GM19351 (cell line): ENCODE results near the gene CFP.
"Not testable (repeated sequence)": the region's sequence is repeated elsewhere in the genome, so short reads cannot be mapped to it uniquely, and the experiment has no call there.

ENCODE experiments used
- ATAC-seq: cut with Tn5 transposase; IDR thresholded peaks from one replicate; pipeline ENCODE4 v1.9.1; 2021; ENCODE audit warnings: mild to moderate bottlenecking, moderate library complexity; ENCODE audit not compliant: unreplicated experiment

Gene CFP

DNA sequence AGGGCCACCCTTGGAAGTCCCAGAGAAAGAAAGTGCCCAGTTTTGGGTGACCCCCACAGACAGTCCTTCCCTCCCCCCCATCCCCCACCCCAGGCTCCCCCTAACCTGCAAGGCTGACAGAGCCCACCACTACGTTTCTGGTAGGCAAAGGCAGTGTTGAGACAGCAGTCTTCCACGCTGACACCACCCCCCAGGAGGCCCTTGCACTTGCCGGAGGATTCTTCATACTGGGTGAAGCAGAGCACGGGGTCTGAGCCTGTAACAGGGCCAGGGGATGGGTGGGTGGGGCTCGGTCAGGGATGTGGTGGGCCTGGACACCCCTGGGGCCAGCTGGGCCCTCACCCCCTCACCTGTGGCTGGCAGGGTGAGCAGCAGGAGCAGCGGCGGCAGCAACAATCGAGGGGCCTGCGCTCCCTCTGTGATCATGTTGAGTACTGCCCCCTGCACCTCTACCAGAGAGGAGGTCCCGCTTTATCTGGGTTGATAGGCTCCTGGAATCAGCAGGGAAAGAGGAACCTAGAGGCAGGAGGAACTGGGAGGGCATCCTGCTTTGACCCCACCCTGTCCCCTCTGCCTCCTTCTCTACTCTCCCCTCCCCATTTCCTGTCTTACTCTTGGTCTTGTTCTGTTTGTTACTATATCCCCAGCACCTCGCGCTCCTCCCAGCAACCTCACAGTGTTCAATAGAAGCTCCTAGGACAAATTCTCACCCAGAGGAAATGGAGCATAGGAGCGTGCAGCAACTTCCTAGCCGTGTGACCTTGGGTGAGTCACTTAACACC is at the start of gene CFP:
CFP (minus strand) TSS at position 512 of the 782 bp plus-strand sequence; CDS start at position 426, 86 bp downstream.
- no peak for ATAC-seq

DNA sequence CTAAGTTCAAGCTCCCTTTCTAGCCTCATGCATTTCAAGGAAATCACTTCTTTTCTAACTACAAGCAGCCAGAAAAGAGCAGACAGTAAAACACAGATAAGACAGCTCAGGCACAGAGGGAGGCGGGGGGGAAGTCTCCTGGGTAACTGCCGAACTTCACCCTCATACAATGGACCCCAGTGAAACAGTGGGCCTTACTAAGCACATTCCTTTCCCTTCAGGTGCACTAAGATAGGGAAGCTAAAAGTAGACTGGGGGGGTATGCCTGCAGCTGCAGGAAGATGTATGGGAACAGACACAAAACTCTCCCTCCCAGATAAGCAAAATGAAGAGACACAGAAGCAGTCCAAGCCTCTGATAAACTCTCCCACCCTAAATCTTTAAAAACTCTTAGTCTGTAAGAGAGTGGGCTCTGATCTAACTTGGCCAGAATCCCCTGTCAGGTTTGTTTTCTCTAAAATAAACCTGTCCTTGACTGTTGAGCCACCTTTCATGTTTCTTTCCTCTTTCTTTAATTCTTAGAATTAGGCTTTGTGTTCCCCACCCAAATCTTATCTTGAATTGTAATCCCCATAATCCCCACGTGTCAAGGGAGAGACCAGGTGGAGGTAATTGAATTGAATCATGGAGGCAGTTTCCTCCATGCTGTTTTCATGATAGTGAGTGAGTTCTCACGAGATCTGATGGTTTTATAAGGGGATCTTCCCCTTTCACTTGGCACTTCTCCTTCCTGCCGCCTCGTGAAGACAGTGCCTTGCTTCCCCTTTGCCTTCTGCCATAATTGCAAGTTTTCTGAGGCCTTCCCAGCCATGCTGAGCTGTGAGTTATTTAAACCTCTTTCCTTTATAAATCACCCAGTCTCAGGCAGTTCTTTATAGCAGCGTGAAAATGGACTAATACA is 46.5 kb upstream of the CFP start:
- ATAC-seq, result not testable (repeated sequence)

DNA sequence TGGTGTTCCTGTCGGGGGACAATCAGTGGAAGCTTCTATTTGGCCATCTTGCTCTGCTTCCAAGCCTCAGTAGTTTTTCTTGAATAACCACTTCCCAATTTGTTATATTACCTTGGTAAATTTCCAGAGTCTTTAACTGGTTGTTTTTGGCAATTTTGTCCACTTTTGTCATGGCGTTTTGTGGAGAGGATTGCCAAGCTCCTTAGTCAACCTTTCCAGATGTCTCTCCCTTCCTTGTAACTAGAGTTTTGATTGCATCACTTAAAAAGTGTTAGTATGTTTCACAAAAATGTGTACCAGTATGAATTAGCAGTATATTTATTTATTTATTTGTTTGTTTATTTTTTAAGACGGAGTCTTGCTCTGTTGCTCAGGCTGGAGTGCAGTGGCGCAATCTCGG is 45.0 kb upstream of the CFP start:
- no peak for ATAC-seq

DNA sequence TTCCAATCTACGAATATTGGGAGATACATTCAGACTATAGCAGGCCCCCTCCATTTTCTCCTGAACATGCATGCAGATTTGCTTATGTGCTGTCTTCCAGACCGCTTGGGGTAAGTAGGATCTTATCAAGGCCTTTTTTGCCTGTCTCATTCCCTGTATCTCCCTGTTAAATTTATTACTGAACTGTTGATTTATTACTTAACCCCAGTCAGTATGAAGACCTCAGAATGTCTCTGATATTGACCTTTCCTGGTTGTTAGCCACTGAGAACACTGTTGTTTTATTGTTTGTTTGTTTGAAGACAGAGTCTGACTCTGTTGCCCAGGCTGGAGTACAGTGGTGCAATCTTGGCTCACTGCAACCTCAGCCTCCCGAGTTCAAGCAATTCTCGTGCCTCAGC is 36.1 kb upstream of the CFP start:
- ATAC-seq, result not testable (repeated sequence)

DNA sequence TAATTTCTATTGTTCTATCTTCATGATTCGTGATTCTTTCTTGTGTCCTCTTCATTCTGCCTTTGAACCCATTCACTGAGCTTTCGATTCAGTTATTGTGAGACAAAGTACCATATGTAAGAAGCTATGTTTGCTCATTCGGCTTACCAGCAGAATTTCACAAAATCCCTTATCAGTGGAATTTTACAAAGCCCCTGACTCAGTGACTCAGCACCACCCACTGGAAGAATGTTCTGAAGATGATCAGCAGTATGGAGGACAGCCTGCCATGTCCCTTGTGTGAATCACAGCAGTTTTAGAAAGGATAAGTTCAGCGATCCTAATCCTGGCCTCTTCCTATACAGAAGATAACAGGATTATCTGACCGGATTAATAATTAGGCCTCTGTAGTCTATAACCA is 35.0 kb upstream of the CFP start:
- no peak for ATAC-seq

DNA sequence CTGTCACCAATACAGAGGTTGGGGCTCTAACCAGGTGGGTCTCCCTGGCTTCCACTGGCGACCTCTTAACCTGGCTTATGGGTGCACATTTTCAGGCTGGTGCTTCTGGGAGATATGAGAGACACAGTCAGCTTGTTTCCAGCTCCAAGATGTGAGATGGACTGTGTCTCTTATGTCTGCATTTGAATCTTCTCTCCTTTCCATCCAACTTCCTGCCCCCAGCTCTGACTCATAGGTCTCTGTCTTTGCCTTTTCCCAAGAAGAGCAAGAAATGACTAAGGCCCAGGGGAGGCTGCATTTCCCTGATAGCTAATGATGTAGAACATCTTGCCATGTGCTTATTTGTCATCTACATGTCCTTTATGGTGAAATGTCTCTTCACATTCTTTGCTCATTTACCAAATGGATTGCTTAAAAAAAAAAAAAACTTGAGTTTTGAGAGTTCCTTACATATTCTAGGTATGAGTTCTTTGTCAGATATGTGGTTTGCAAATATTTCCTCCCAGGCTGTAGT is 32.5 kb upstream of the CFP start:
- ATAC-seq, result no peak

DNA sequence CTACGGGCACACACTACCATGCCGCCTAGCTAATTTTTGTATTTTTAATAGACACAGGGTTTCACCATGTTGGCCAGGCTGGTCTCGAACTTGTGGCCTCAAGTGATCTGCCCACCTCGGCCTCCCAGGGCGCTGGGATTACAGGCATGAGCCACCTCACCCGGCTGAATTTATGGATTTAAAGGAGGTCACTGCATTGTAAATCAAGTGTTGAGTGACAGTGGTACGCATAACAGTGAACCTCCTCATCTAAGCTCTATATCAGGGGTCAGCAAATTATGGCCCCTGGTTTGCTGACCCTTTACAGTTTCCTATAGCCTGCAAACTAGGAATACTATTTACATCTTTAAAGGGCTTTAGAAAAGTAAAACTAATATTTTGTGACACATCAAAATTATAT is 31.8 kb upstream of the CFP start:
- no peak for ATAC-seq

DNA sequence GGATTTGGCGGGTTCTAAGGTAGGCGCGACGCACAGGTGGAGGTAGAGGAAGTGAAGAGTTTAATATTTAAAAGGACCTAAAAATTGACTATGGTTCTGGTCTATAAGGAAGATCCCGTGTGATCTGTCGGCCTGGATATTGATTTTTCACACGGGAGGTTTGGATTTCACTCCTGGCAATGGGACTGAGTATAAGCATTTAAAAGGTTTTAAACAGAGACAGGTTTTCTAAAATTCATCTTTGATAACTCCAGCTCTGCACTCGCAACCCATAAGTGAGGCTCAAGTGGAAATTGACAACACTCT is 29.6 kb upstream of the CFP start:
- ATAC-seq, result no peak

DNA sequence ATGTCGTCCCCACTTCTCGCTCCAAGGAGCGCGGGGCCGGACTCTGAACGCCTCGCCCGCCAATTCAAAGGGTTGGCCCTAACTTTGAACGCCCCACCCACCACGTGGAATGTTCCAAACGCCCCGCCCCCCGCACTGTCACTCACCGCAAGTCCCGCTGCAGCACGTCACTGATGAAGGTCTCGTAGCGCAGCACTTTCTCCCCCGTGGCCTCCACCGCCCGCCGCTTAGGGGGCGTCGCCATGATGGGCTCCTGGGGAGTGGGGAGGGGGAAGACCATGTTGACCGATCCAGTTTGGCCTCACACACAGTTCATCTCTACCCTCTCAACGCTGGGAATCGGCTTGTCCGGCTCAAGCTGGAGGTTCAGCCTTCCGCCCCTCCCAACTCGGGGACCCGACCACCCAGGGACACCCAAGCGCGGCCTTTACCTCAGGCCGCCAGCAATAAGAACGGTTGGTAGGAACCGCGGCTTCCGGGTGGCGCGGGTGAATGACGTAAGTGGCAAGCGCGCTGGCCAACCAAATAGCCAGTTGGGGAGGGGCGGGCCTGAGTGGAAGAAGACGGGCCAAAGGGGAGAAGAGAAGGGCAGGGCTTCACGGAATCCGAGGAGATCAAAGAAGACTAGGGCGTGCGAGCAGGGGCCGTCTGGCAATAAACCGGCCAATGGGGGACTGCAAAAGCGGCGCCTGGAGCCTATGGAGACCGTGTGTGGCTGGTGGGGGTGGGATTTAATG is 29.1 kb upstream of the CFP start, which contains the start of gene UXT:
UXT (minus strand) TSS at position 497 of the 737 bp plus-strand sequence; CDS start at position 244, 253 bp downstream.
- ATAC-seq, result peak; percentile 81

DNA sequence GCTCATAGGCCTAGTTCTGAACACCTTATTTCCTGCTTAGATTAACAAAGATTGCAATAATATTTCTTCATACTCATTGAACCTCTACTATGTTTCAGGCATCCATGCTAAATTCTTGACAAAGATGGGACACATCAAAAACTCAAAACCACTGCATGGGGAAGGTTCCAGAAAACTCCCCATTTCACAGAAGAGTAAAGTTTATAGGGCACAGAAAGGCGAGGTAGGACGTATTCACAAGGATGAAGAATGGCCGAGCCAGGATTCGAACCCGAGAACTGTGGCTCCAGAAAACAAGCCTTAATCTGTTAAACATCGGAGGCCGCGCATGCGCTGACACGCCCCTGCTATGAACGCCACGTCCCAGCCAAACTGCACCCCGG is 28.6 kb upstream of the CFP start:
- no peak for ATAC-seq

DNA sequence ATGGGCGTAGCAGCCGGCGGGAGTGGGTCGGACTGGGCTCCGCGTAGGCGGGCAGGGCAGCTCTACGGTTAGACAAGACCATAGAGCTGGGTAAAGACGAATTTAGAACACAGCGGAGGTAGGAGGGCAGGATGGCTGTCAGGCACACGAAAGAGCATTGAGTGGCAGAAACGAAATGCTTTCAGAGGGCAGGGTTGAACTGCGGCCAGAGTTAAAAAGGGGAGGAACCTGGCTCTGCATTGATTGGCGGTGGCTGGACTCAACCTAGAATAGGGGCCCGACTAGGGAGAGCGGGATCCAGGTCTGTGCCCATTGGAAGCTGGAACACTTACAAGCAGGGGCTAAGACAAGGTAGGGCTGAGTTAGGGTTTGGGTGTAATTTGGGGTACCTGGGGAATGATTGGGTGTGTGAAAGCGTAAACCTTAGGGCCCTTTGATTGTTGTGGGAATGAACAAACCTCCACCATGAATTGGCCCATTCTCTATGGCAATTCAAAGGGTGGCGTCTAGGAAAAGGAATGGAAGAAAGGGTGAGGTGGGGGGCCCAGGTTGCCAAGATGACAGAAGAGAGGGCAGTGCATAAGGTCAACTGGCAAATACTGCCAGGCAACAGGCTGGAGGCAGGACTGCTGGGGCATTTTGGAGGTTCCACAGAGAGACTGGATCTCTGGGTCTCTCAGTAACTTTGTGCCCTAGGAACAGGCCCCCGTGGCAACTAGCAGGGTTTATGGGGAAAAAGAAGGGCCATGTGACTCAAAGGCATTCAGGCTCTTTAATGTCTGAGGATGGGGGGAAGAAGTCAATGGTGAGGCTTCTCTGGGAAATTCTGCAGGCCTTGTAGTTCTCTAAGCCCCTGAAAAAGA is 21.5 kb upstream of the CFP start:
- no peak for ATAC-seq

DNA sequence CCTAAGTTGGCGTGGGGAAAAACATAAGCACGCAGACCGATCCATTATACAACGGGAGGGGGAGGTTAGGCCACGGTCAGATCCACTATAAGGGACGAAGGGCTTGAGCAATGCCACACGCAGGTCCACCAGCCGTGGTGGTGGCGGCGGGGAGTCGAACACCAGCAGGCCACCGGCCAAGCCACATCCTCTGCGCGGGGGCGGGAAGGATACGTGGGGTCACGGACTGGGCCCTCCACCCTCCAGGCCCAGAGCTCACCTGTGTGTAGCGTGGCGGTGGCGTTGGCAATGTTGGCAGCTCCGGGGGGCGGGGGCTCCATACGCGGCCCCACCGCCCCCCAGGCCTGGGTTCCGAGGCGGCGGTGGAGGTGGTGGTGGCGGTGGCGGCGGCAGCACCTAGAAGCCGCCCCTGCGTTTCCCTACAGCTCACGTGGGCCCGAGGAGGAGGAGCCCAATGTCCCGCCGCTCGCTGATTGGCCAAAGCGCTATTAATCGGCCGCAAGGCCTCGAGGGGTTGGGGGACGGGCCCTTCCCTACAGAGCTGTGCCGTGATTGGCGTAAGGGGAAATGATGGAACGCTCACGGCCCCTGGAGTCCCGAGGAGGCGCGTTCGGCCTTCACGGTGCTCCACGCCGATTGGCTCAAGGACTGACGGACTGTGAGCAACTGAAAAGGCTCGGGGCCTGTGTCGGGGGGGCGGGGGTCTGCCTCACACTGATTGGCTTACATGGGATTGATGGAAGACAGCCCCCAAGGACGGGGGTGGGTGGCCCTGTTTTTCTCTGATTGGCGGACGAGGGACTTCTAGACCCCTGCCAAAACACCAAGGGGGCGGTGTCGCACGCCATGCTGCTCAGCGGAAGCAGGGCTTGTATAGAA is 20.7 kb upstream of the CFP start, which contains the start of gene ELK1:
ELK1 (minus strand) TSS at position 400 of the 879 bp plus-strand sequence. CDS start 9,122 bp downstream, outside the sequence.
- ATAC-seq, result peak; percentile 85

DNA sequence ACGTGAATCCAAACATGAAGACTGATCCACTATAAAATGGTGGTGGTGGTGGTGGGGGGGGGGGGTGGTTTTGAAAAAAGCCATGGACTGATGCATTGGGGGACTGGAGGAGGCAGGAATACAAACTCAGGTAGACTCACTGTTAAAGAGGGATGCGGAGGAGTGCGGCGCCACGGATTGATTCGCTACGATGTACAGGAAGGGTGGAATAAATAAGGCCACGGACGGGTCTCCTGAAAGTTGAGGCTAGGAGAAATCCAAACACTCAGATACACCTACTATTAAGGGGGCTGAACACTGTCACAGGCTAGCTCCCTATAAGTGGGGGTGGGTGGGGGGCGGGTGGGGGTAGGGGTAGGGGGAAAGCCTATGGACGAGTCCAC is 20.0 kb upstream of the CFP start:
- no peak for ATAC-seq

DNA sequence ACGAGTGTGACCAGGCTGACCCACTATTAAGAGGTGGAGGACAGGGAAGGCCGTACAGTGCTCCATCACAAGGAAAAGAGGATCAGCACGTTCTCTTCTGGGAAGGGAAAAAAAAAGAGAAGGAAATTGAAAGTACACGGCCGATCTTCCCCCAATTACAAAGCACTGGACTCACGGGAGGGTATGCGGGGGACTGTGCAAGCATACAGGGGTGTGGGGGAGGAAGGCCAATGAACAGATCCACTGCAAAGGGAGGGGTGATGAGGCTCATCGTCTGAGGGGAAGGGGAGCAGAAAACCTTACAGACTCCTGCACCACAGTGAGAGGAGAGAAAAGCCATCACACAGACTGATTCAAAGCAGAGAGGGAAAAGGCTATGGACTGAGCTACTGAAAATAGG is 19.5 kb upstream of the CFP start:
- no peak for ATAC-seq

DNA sequence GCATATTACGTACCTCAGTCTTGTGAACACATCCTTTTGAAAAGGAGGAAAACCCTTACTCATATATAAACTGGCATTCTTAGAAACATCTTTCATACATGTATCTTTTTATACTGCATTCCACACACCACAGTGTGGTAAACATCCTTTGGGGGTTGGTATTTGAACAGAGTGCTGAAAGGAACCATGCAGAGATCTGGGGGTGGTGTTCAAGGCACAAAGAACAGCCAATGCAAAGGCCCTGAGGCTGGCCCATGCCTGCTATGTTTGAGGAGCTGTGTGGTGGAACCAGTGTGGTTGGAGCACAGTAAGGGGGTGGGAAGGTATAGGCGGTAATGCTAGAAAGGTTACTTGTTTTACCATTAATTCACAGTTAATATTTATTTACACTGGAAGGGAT is 18.6 kb upstream of the CFP start:
- no peak for ATAC-seq

DNA sequence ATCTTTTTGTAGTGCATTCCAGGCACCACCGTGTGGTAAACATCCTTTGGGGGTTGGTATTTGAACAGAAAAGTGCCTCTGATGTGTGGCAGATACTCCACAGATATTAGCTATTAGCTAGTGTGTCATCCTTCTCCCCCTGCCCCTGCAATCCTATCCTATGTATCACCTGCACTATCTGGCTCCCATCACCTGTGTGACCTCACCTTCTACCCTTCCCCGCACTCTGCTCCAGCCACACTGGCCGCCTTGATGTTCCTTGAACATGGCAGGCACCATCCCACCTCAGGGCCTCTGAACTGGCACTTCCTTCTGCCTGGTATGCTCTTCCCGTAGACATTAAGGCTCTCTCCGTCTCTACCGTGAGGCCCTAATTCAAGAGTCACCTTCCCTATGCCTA is 16.9 kb upstream of the CFP start:
- no peak for ATAC-seq

DNA sequence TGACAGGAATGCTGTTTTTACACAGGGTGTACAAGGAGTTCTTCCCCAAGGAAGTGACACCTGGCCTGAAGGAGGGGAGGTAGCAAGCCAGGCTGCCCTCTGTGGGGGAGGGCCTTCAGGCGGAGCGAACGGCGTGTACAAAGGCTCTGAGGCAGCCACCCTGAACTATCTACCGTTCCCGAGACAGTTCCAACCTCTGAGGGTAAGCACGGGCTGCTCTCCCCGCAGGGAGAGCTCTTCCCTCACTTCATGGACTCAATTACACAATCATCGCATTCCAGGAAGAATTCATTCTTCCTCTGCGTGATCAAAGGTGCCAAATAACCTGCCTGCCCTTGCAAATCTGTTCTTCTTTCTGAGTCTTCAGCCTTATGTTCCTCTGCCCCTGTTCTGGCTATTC is 15.8 kb upstream of the CFP start:
- ATAC-seq, result no peak

DNA sequence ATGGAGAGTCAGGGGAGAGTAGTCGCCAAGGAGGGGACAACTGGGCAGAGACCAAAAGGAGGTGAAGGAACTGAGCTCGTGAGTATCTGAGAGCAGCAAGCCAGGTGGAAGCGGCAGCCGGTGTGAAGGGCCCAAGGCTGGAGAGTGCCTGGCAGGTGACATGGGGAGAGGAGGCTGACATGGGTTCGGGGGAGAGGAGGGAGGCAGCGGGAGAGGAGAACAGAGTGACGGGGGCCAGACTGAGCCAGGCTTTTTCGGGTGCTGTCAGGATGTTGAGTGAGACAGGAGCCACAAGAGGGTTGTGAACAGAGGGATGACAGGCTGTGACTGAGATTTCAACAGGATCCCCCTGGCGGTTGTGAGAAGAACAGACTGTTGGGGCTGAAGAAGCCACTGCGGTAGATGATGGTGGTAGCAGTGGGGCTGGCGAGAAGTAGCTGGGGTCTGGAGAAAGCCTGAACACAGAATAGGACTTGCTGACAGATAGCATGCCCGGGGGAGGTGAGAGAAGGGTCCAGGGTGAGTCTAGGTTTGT is 14.9 kb upstream of the CFP start:
- no peak for ATAC-seq

DNA sequence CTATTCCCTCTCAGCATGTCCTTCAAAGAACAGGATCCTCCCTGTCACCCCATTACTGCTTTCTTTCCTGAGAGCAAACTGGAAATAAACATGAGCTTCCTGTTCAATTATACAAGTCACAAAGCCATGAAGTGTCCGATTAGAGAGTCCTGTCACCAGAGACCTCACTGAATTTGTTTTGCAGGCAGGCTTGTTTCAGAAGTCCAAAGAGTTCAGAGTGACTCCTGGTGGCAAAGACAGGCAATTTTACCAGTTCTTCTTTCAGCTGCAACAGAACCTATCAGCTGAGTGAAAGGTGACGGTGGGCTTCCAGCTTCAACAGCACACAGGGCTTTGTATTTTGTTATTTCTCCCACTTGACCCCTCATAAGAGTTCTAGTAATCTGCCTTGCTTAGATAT is 14.2 kb upstream of the CFP start:
- ATAC-seq, result no peak
